HG03469 (cell line): ENCODE results near the gene TMA16.
A peak's percentile ranks its signal among the peaks of the same experiment; 100 is the strongest.
"Not testable (repeated sequence)": the region's sequence is repeated elsewhere in the genome, so short reads cannot be mapped to it uniquely, and the experiment has no call there.

Source experiments
- ATAC-seq: cut with Tn5 transposase; IDR thresholded peaks from one replicate; pipeline ENCODE4 v1.9.1; 2021; ENCODE audit warnings: mild to moderate bottlenecking, moderate library complexity, moderate number of reproducible peaks; ENCODE audit not compliant: unreplicated experiment

Gene TMA16

DNA sequence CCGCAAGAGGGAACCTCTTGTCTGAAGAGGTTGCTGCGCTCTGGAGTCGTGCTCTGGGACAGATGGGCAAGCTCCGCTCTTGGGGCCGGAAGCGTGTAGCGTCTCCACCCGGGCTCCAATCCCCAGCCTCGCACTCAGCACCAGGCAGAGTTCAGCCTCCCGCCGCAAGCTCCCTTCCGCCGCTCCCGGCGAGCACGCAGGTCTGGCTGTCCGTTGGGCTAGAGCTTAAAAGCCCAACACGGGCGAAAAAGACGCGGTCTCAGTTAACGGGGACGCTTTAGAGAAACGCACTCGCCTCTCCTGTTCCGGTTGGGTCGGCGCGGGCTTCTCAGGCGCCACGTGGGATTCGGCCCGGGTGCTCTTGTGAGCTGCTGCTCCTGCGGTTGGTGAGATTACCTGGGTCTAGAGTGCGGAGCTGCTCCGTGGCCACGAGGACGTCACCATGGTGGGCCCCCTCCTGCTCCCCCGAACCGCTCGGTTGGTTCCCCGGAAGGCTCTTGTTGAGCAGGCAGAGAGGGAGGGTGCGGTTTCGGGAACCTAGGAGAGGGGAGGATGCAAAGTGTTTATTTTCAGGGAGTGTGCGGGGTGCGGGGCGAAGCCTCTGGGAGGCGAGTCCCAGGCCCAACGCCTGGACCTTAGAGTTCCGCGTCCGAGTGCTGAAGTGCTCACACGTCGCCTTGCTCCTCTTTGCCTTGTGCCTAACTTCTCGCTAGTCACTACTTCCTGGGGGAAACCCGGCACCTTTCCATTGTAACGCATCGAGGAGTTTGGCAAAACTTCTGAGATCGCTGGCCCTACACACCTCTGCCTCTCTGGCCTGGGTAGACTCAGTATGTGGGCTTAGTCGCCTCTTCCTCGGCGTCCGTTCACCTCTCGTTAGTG lies at the start of gene TMA16:
Gene TMA16 (plus strand): TSS at position 331 of the 882 bp plus-strand sequence. CDS start 112 bp downstream, at position 443.
- ATAC-seq, result peak; percentile 74

DNA sequence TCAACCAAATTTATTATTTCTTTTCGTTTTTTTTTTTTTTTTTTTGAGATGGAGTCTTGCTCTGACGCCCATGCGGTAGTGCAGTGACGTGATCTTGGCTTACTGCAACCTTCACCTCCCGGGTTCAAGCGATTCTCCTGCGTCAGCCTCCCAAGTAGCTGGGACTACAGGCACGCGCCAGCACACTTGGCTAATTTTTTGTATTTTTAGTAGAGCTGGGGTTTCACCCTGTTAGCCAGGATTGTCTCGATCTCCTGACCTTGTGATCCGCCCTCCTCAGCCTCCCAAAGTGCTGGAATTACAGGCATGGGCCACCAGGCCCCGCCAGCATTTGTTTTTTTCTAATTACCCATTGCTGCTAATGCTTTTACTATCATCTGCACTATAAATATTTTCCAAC lies 47.5 kb upstream of the TMA16 start:
- ATAC-seq, result not testable (repeated sequence)

- no peak for ATAC-seq
Observed at GRCh38 chr4:163447481-163447880, 47.0 kb upstream of the TMA16 start.

DNA sequence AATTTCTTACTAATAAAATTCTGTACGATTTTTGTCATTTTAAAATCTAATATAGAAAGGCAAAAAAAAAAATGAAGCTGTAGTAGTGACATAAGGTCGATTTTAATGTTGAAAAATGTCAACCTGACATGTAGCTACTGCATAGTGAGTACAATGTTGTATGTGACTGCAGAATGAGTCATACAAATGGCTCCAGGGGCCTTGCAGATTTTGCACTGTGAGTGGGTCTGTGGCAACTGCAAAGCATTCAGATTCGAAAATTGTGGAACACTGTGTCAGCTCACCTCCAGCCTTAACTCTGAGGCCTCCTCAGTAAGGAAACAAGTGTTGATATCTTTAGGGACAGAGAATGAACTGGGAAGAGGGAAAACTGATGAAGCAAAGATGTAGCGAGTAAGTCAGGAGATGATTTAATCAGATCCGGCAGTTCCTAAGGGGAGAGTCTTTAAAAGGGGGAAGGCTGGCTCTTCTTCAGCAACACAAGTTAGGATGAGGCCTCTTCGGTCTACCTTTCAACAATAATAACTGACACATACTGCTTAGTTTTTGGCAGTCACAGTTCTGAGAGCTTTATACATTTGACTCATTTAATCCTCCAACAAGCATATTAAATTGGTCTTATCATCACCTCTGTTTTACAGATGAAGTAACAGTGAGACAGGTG lies 45.8 kb upstream of the TMA16 start:
- no peak for ATAC-seq

- ATAC-seq, result no peak
Observed at GRCh38 chr4:163462556-163462955, 31.9 kb upstream of the TMA16 start.

DNA sequence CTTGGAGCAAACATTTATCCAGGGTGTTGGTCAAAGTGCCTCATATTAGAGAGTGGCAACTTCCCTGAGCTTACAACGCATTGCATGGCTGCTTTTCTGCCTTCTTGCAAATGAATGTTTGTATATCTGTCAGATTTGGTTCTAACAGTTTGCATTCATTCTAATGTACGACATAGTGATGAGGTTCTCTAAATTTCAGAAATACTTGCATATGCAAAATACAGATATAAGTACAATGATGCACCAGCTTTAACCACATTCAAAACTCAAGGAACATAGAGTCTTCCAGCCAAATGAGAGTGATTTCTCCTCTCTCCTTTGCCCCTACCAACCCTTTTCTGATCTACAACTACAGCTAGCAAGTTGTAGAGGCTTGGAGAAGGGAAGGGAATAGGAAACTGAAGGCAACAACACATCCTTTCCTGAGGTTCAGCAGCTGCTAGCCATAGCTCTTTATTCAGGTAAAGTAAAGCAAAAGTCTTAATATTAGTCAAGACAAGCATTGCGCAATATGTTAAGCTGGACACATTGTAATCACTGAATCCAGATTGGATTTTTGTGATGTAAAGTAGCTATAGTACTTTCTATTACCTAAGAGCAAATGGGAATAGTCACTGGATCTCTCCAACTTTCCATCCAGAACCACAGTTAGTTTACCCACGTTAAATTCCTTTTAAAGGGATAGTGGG lies 27.3 kb upstream of the TMA16 start:
- ATAC-seq, result no peak

DNA sequence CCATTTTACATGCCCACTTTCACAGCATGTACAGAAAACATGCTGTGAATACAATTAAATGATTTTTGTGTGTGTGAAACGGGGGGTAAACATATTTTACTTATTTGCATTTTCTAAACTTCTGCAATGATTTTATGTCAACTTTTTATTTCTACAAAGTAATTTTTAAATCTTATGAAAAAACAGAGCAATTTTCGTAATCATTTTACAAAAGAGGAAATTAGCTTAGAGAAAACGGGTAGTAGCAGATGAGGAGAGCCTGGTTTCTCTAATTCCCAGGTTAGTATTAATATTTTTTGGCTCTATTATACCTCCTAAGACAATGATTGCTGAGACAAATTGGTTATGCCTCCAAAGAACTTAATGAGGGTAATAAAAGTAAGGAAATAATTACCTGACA lies 24.1 kb upstream of the TMA16 start:
- ATAC-seq, result no peak

DNA sequence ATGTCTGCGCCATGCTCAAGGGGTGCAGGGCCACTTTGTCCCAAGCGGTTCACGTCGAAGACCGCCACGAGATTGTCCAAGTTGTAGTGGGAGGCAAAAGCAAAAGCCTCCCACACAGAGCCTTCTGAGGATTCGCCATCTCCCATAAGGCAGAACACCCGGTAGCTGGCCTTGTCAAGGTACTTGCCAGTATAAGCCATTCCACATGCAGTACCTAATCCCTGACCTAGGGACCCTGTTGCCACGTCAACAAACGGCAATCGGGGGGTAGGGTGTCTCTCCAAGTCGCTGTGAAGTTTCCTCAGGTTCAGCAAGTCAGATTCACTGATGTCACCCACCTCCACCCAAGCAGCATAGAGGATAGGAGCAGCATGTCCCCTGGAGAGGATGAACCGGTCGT lies 21.4 kb upstream of the TMA16 start:
- ATAC-seq, result no peak

DNA sequence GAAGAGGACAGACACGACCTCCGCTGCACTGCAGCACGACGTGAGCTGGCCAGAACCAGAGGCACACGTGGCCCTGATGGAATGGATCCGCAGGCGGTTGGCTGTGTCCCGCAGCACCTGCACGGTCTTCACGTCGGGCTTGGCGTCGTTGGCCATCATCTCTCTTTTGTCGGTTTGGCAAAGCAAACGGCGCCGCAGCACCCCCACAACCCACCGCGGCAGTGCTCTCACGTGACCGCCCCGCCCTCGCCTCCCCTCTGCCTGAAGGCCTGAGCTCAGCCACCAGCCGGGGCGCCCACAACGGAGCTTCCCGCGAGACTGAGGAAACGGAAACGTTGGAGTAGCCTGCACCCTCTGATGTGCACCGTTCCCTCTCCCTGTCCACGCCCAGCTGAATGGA lies 20.9 kb upstream of the TMA16 start, which contains the start of gene TKTL2:
Gene TKTL2 (minus strand): TSS at position 179 of the 400 bp plus-strand sequence. CDS start 20 bp downstream, at position 159.
- ATAC-seq, result no peak

DNA sequence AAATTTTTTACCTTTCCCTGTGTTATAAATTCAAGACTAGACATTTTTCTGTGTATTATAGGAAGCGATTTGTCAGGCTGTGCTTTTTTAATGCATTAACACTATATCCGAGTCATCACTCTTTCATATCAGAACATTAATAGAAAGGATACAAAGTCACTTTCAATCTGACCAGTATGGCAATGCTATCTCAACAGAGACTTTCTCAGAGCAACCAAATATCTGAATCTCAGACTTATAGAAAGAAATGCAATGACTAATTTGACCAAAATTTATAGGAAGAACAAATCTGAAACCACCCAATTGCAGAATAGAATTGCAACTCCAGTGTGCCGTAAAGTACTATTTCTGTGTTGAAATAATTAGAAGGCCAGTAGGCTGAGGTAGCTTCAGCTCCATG lies 20.5 kb upstream of the TMA16 start:
- no peak for ATAC-seq

DNA sequence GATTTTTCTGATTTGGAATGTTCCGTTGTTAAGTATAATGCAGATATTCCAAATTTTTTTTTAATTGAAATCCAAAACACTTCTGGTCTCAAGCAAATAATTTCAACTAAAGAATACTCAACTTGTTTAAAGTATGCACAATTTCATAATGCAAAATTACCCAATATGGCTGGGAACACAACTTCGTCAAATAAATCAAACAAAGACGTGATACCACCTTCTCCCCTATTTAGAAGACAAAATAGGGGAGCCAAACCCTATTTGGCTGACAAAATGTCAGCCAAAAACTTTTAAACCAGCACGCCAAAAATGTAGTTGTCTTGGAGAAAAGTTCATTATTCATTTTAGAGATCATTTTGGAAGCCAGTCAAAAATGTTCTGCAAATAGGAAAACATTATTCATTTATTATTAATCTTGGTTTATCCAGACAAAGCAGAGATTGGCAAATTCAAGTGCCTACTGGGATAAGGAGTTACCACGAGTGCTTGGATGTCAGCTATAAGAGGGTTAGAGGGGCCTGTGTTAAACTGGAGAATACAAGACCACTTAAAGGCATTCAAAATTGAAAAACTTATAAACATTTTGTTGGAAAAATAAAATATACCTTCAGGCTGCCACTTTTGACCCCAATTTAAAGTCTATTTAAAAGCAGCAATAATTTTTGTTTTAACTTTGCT lies 17.6 kb upstream of the TMA16 start:
- no peak for ATAC-seq

DNA sequence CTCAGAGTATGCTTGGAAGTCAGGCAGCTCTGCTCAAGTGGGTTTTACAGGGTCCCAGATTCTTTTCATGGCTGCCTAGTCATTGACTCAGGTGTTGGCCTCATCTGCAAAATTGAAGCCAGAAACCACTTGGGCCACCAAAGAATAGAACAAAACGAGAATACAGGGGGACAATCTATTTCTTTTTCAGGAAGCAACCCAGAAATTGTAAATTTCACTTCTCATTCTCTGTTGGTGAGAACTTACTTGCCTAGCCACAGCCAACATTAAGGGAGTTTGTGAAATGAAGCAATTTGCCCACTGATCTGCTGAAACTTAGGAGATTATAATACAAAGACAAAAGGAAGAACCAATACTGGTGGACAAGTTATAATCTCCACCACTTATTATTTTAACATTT lies 12.3 kb upstream of the TMA16 start:
- peak; percentile 59 for ATAC-seq

GRCh38 chr4:163484906-163485305 lies 9.6 kb upstream of the TMA16 start:
- ATAC-seq, result peak; percentile 34

- ATAC-seq, result no peak
Observed at GRCh38 chr4:163485589-163485988, 8.9 kb upstream of the TMA16 start.

- ATAC-seq, result no peak
Observed at GRCh38 chr4:163486321-163486720, 8.2 kb upstream of the TMA16 start.

- ATAC-seq, result no peak
Observed at GRCh38 chr4:163489929-163490328, 4.6 kb upstream of the TMA16 start.

DNA sequence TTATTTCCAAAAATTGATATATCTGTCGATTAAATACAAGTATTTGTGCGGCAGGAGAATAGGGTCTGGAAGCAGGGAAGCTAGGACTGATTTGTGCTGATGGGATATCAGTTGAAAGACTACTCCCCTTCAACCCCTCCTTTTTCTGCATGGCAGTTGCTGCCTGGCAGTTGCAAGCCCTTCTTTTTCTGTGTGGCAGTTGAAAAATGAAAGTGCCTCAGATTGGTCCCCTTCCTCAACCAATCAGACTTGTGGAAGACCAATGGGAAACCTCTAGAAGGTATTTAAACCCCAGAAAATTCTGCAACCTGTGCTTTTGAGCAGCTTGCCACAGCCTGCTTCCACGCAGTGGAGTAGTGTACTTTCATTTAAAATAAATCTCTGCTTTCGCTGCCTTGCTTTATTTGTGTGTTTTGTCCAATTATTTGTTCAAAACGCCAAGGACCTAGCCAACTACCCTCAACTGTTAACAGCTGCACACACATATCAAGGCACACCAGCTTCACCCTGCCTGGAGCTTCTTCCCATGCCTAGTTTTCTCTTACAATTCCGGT lies 1.5 kb upstream of the TMA16 start:
- no peak for ATAC-seq

- peak; percentile 15 for ATAC-seq
Observed at GRCh38 chr4:163493643-163494359, 689 bp upstream of the TMA16 start.

GRCh38 chr4:163495900-163496299 lies 1.4 kb downstream of the TMA16 start:
- peak; percentile 40 for ATAC-seq

- ATAC-seq, result no peak
Observed at GRCh38 chr4:163500586-163500985, 6.1 kb downstream of the TMA16 start.
